ENCODE data around the gene MPZL2. TPM values are rescaled to one million over a fixed set of nuclear protein-coding genes. Genes with fewer than 3 reads are reported as not detected.

The MPZL2 gene
- total RNA-seq, 1 experiment from 2014 or later: 0.26 TPM

DNA sequence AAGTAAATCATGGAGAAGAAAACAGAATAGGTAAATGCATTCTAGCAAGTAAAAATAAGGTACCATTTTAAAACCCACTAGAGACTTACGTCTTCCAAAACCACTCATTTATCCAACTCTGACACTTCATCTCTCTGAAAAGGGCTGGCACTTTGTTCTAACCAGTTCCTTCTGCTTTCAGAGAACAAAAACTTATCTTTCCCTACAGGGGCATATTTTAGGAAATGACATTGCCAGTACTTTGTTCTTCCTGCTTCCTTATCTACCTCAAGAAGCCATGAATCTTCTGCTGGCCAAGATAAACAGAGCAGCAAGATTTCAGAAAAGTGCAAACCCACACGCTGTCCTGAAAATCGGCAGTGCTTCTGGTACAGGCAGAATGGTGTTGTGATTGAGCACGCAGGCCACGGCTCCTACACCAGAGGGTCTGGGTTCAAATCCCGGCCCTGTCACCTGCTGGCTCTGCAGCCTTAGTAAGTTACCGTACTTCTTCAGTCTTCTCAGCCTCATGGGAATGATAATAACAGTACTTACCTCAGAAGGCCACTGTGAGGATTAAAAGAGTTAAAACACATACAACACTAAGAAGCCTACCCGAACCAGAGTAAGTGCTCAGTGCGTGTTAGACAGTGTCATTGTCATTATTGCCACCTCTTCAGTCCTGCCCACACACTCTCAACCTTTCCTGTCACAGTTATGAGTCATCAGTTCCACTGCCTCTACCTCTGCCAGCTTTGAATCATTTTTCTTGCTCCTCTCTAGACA lies 22.9 kb downstream of the MPZL2 start:
- TF ChIP-seq, protein P1, sequence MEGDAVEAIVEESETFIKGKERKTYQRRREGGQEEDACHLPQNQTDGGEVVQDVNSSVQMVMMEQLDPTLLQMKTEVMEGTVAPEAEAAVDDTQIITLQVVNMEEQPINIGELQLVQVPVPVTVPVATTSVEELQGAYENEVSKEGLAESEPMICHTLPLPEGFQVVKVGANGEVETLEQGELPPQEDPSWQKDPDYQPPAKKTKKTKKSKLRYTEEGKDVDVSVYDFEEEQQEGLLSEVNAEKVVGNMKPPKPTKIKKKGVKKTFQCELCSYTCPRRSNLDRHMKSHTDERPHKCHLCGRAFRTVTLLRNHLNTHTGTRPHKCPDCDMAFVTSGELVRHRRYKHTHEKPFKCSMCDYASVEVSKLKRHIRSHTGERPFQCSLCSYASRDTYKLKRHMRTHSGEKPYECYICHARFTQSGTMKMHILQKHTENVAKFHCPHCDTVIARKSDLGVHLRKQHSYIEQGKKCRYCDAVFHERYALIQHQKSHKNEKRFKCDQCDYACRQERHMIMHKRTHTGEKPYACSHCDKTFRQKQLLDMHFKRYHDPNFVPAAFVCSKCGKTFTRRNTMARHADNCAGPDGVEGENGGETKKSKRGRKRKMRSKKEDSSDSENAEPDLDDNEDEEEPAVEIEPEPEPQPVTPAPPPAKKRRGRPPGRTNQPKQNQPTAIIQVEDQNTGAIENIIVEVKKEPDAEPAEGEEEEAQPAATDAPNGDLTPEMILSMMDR (conservative IDR thresholded peaks at IDR 0.05): no peak
- H3K4me3 Mint-ChIP-seq: no peak overlapping the region
- no peak overlapping the region for H3K4me2 ChIP-seq (ENCODE audit: insufficient read depth, insufficient read length, low read length)

More for the DNA sequence above, 22.9 kb downstream of the MPZL2 start:
- Histone ChIP-seq H4K91ac (ENCODE audit: insufficient read length, low read depth, low read length) (no peak overlapping the region), H2BK120ac (ENCODE audit: low read depth, low read length, poor library complexity, severe bottlenecking) (no peak overlapping the region), H2BK20ac (ENCODE audit: low read depth, low read length, poor library complexity, severe bottlenecking) (no peak overlapping the region), H3K4ac (ENCODE audit: low read depth, low read length) (no peak overlapping the region), H4K20me1 (ENCODE audit: control insufficient read depth, insufficient read depth, insufficient read length) (no peaks in the 10 kb centered on the region), H3K27me3 (ENCODE audit: insufficient read depth, low read length) (no peaks in the 10 kb centered on the region), H3K79me1 (ENCODE audit: insufficient read depth, low read depth, low read length, poor library complexity, severe bottlenecking) (no peaks in the 10 kb centered on the region), H3T11ph (ENCODE audit: low read length) (no peak overlapping the region), H3K4me1 (ENCODE audit: insufficient read depth, low read length) (peaks cover 6% of the 10 kb centered on the region; the same call in 1 of the 2 replicates), H3K18ac (ENCODE audit: insufficient read length, low read depth, low read length) (no peak overlapping the region), H2AFZ (ENCODE audit: low read length) (no peak overlapping the region), H2AK5ac (ENCODE audit: insufficient read length, low read length) (no peak overlapping the region), H2BK15ac (ENCODE audit: low read depth, low read length) (no peak overlapping the region), H2BK12ac (ENCODE audit: insufficient read length, low read depth, low read length) (no peak overlapping the region), H3K23me2 (ENCODE audit: insufficient read length, low read depth, low read length, poor library complexity, severe bottlenecking) (no peaks in the 10 kb centered on the region), H3K27ac (ENCODE audit: insufficient read length, low read depth, low read length) (no peak overlapping the region), H4K8ac (replicated peaks; ENCODE audit: insufficient read length, low read depth, low read length) (no peak overlapping the region), H3K14ac (ENCODE audit: insufficient read depth, low read length) (no peak overlapping the region), H4K5ac (ENCODE audit: insufficient read length, low read depth, low read length) (no peak overlapping the region), H3K9ac (ENCODE audit: extremely low read depth, insufficient read length, low read length) (no peak overlapping the region), H3K79me2 (ENCODE audit: insufficient read depth, low read length) (no peaks in the 10 kb centered on the region), H3K23ac (ENCODE audit: insufficient read length, low read depth, low read length) (no peak overlapping the region), H3K9me3 (ENCODE audit: control insufficient read depth, low read depth, low read length) (no peaks in the 10 kb centered on the region), H3K56ac (ENCODE audit: insufficient read length, low read depth, low read length) (no peak overlapping the region), H2BK5ac (ENCODE audit: insufficient read length, low read length) (no peak overlapping the region)
- H3K9me3 Mint-ChIP-seq: no peaks in the 10 kb centered on the region
- H3K4me1 Mint-ChIP-seq: peaks cover 13 to 23% of the 10 kb centered on the region in 2 experiments
- no CpG with 5 or more reads among the region's 9 CpGs for WGBS (ENCODE audit: extremely low coverage, insufficient read length, low lambda C conversion rate)
- H3K27me3 Mint-ChIP-seq (ENCODE audit: low read depth): peaks cover 26% of the 10 kb centered on the region
- no peak overlapping the region for H3K27ac Mint-ChIP-seq
- H3K36me3 Mint-ChIP-seq (ENCODE audit: insufficient read depth in 1 of 3, low read depth in 3 of 3): no peaks in the 10 kb centered on the region
- DNase-seq: no peak

Measured in H9 (cell line).